Measurements from ENCODE around the gene NAA15. TPM values are rescaled to one million over a fixed set of nuclear protein-coding genes. Genes with fewer than 3 reads are reported as not detected.
A peak's percentile ranks its signal among the peaks of the same experiment; 100 is the strongest.
"Not testable (repeated sequence)": the region's sequence is repeated elsewhere in the genome, so short reads cannot be mapped to it uniquely, and the experiment has no call there.

Gene NAA15
- total RNA-seq, 1 donor from 2014 or later, result 35.1 TPM

- no peak for TF ChIP-seq CTCF (IDR thresholded peaks at IDR 0.05)
- H3K9me3 Mint-ChIP-seq (ENCODE audit: unreplicated experiment), result no peaks in the 10 kb centered on the region
- H3K36me3 Mint-ChIP-seq (ENCODE audit: unreplicated experiment), result peaks cover 4% of the 10 kb centered on the region
- H3K27me3 Mint-ChIP-seq (ENCODE audit: unreplicated experiment), result no peaks in the 10 kb centered on the region
- no peak for DNase-seq (ENCODE audit: extremely low spot score, unreplicated experiment)
- H3K4me1 Mint-ChIP-seq (ENCODE audit: unreplicated experiment), result peaks cover 53% of the 10 kb centered on the region
- no peak overlapping the region for H3K4me3 Mint-ChIP-seq (ENCODE audit: unreplicated experiment)
- H3K27ac Mint-ChIP-seq (ENCODE audit: unreplicated experiment), result peak overlapping the region; percentile 66
Observed at GRCh38 chr4:139458543-139458942, 157.2 kb downstream of the NAA15 start.

GRCh38 chr4:139458999-139459398, 157.7 kb downstream of the NAA15 start:
- Mint-ChIP-seq H3K27ac (ENCODE audit: unreplicated experiment) (peak overlapping the region; percentile 66), H3K36me3 (ENCODE audit: unreplicated experiment) (peaks cover 8% of the 10 kb centered on the region), H3K9me3 (ENCODE audit: unreplicated experiment) (no peaks in the 10 kb centered on the region), H3K4me3 (ENCODE audit: unreplicated experiment) (no peak overlapping the region), H3K4me1 (ENCODE audit: unreplicated experiment) (peaks cover 56% of the 10 kb centered on the region), H3K27me3 (ENCODE audit: unreplicated experiment) (no peaks in the 10 kb centered on the region)
- no peak for TF ChIP-seq CTCF (IDR thresholded peaks at IDR 0.05)
- DNase-seq (ENCODE audit: extremely low spot score, unreplicated experiment), result no peak

- TF ChIP-seq CTCF (IDR thresholded peaks at IDR 0.05), result no peak
- Mint-ChIP-seq H3K27me3 (ENCODE audit: unreplicated experiment) (no peaks in the 10 kb centered on the region), H3K4me3 (ENCODE audit: unreplicated experiment) (no peak overlapping the region), H3K4me1 (ENCODE audit: unreplicated experiment) (peaks cover 49% of the 10 kb centered on the region), H3K27ac (ENCODE audit: unreplicated experiment) (no peak overlapping the region), H3K9me3 (ENCODE audit: unreplicated experiment) (no peaks in the 10 kb centered on the region), H3K36me3 (ENCODE audit: unreplicated experiment) (peaks cover 9% of the 10 kb centered on the region)
- DNase-seq (ENCODE audit: extremely low spot score, unreplicated experiment), result no peak
Observed at GRCh38 chr4:139460565-139460964, 159.3 kb downstream of the NAA15 start.

- no peaks in the 10 kb centered on the region for H3K9me3 Mint-ChIP-seq (ENCODE audit: unreplicated experiment)
- TF ChIP-seq CTCF (IDR thresholded peaks at IDR 0.05), result no peak
- H3K27ac Mint-ChIP-seq (ENCODE audit: unreplicated experiment), result no peak overlapping the region
- H3K36me3 Mint-ChIP-seq (ENCODE audit: unreplicated experiment), result peaks cover 9% of the 10 kb centered on the region
- no peak overlapping the region for H3K4me3 Mint-ChIP-seq (ENCODE audit: unreplicated experiment)
- peaks cover 43% of the 10 kb centered on the region for H3K4me1 Mint-ChIP-seq (ENCODE audit: unreplicated experiment)
- no peak for DNase-seq (ENCODE audit: extremely low spot score, unreplicated experiment)
- H3K27me3 Mint-ChIP-seq (ENCODE audit: unreplicated experiment), result no peaks in the 10 kb centered on the region
Observed at GRCh38 chr4:139461022-139461628, 159.8 kb downstream of the NAA15 start.

GRCh38 chr4:139464512-139464911, 163.2 kb downstream of the NAA15 start:
- H3K27me3 Mint-ChIP-seq (ENCODE audit: unreplicated experiment); DNase-seq (ENCODE audit: extremely low spot score, unreplicated experiment); H3K4me3 Mint-ChIP-seq (ENCODE audit: unreplicated experiment); H3K27ac Mint-ChIP-seq (ENCODE audit: unreplicated experiment): not testable (repeated sequence)
- Mint-ChIP-seq H3K9me3 (ENCODE audit: unreplicated experiment) (peaks cover 12% of the 10 kb centered on the region), H3K4me1 (ENCODE audit: unreplicated experiment) (peaks cover 11% of the 10 kb centered on the region), H3K36me3 (ENCODE audit: unreplicated experiment) (peaks cover 22% of the 10 kb centered on the region)
